ENCODE measurements around the gene MGAT2.

MGAT2 gene

GRCh38 chr14:49620182-49621113, at the start of gene MGAT2, which contains the start of gene RPL36AL:
TSS of gene MGAT2 (plus strand) at chr14:49620799. CDS start at chr14:49621269, 470 bp downstream.
TSS of gene RPL36AL (minus strand) at chr14:49620626. CDS start at chr14:49619104, 1,522 bp downstream.
- DNase-seq = peak; percentile 94

GRCh38 chr14:49574038-49574437, 46.6 kb upstream of the MGAT2 start:
- DNase-seq = no peak

- no peak for DNase-seq
Observed at GRCh38 chr14:49578141-49578540, 42.5 kb upstream of the MGAT2 start.

GRCh38 chr14:49579841-49580240, 40.8 kb upstream of the MGAT2 start:
- no peak for DNase-seq

GRCh38 chr14:49581209-49582112, 39.1 kb upstream of the MGAT2 start:
- DNase-seq = no peak

GRCh38 chr14:49582113-49582977, 38.3 kb upstream of the MGAT2 start:
- DNase-seq = no peak

- no peak for DNase-seq
Observed at GRCh38 chr14:49583629-49584028, 37.0 kb upstream of the MGAT2 start.

GRCh38 chr14:49584058-49584457, 36.5 kb upstream of the MGAT2 start:
- no peak for DNase-seq

GRCh38 chr14:49584981-49585640, 35.5 kb upstream of the MGAT2 start:
- DNase-seq = peak; percentile 13

GRCh38 chr14:49585803-49586672, 34.6 kb upstream of the MGAT2 start, which contains the start of gene RPS29:
TSS of gene RPS29 (minus strand) at chr14:49586380. CDS start at chr14:49586346, 34 bp downstream.
- DNase-seq = peak; percentile 95

- DNase-seq = peak; percentile 59
Observed at GRCh38 chr14:49586673-49587460, 33.7 kb upstream of the MGAT2 start.

- no peak for DNase-seq
Observed at GRCh38 chr14:49589387-49589786, 31.2 kb upstream of the MGAT2 start.

GRCh38 chr14:49593016-49593415, 27.6 kb upstream of the MGAT2 start:
- no peak for DNase-seq

- no peak for DNase-seq
Observed at GRCh38 chr14:49594347-49595091, 26.1 kb upstream of the MGAT2 start.

GRCh38 chr14:49598189-49598484, 22.5 kb upstream of the MGAT2 start:
- peak; percentile 20 for DNase-seq

- peak; percentile 86 for DNase-seq
Observed at GRCh38 chr14:49598485-49599300, 21.9 kb upstream of the MGAT2 start, which contains the start of gene LRR1. TSS of gene LRR1 (plus strand) at chr14:49598940. CDS start at chr14:49599021, 81 bp downstream.

GRCh38 chr14:49607583-49607982, 13.0 kb upstream of the MGAT2 start:
- DNase-seq = no peak

- no peak for DNase-seq
Observed at GRCh38 chr14:49612251-49612650, 8.3 kb upstream of the MGAT2 start.
